ENCODE data around the gene C5.

- no peak for TF ChIP-seq EZH2 (IDR thresholded peaks at IDR 0.05; ENCODE audit: borderline replicate concordance)
- no peak for TF ChIP-seq CTCF (IDR thresholded peaks at IDR 0.05; ENCODE audit: poor library complexity)
- no peak for TF ChIP-seq EZH2phosphoT487 (IDR thresholded peaks at IDR 0.05; ENCODE audit: low read depth, severe bottlenecking, unreplicated experiment)
Measured at GRCh38 chr9:121095057-121095456, 45.0 kb upstream of the C5 start.

Data from hepatocyte (in vitro differentiated cells).